CD4-positive, alpha-beta memory T cell (primary cell): ENCODE measurements around the gene CYB5B. TPM values are rescaled to one million over a fixed set of nuclear protein-coding genes. Genes with fewer than 3 reads are reported as not detected.

ENCODE experiments used
- CTCF ChIA-PET: fragments of 350-600 bp; sonication (Branson Sonifier 250); formaldehyde crosslinking; loops from one replicate; lab custom pipeline; 2021; ENCODE audit warnings: inconsistent platforms; ENCODE audit not compliant: partially characterized antibody; lab: Charles Lee
- POLR2A ChIA-PET: fragments of 350-600 bp; sonication (Branson Sonifier 250); formaldehyde crosslinking; loops from one replicate; lab custom pipeline; 2021; ENCODE audit not compliant: partially characterized antibody; lab: Charles Lee
- DNase-seq, 5 donors: peaks; one replicate each; pipeline versions ENCODE4 v3.0.0 to v3.0.0-alpha.2; 2020 to 2022; ENCODE audit warnings: mixed read lengths in 1 of 5
- H3K27ac ChIP-seq: one replicate; pipeline ENCODE4 v1.7.0; 2013; ENCODE audit warnings: low read depth, low read length
- H3K27me3 ChIP-seq: 2 replicates; pipeline ENCODE4 v1.7.0; 2013; ENCODE audit warnings: mild to moderate bottlenecking, low read length, moderate library complexity; ENCODE audit not compliant: insufficient read depth
- H3K36me3 ChIP-seq: 2 replicates; pipeline ENCODE4 v1.7.0; 2013; ENCODE audit warnings: mild to moderate bottlenecking, low read length, moderate library complexity; ENCODE audit not compliant: insufficient read depth
- H3K4me1 ChIP-seq: 2 replicates; pipeline ENCODE4 v1.7.0; 2013; ENCODE audit warnings: mild to moderate bottlenecking, low read length, moderate library complexity; ENCODE audit not compliant: insufficient read depth
- H3K4me3 ChIP-seq, 2 donors: one replicate each; pipeline ENCODE4 v1.7.0; 2013; ENCODE audit warnings: low read length in 2 of 2, mild to moderate bottlenecking in 1 of 2
- H3K9me3 ChIP-seq, 2 donors: one replicate each; pipeline ENCODE4 v1.7.0; 2013; ENCODE audit warnings: low read length in 2 of 2, control low read depth in 1 of 2; ENCODE audit not compliant: control insufficient read depth in 1 of 2
- H3K27ac Mint-ChIP-seq, 7 donors: one replicate each; pipeline ENCODE4 v1.8.0; 2020 to 2021; ENCODE audit warnings: mixed read lengths in 7 of 7, mild to moderate bottlenecking in 6 of 7, inconsistent platforms in 3 of 7, moderate library complexity in 3 of 7
- H3K27me3 Mint-ChIP-seq, 2 donors: one replicate each; pipeline ENCODE4 v1.8.0; 2020 to 2021; ENCODE audit warnings: mixed read lengths in 2 of 2
- H3K36me3 Mint-ChIP-seq, 2 donors: one replicate each; pipeline ENCODE4 v1.8.0; 2020 to 2021; ENCODE audit warnings: mixed read lengths in 2 of 2, inconsistent platforms in 1 of 2, mild to moderate bottlenecking in 1 of 2
- H3K4me1 Mint-ChIP-seq, 4 donors: one replicate each; pipeline ENCODE4 v1.8.0; 2020 to 2021; ENCODE audit warnings: mixed read lengths in 4 of 4, mild to moderate bottlenecking in 1 of 4
- H3K4me3 Mint-ChIP-seq, 8 donors: one replicate each; pipeline ENCODE4 v1.8.0; 2020 to 2021; ENCODE audit warnings: mixed read lengths in 8 of 8, mild to moderate bottlenecking in 7 of 8, moderate library complexity in 6 of 8, inconsistent platforms in 3 of 8
- H3K9me3 Mint-ChIP-seq, 8 donors: one replicate each; pipeline ENCODE4 v1.8.0; 2020 to 2021; ENCODE audit warnings: mixed read lengths in 8 of 8, mild to moderate bottlenecking in 5 of 8, inconsistent platforms in 3 of 8, moderate library complexity in 1 of 8
- intact Hi-C: fragments of 100-400 bp; cut with micrococcal nuclease; formaldehyde crosslinking; loops from one replicate; pipeline ENCODE4 v1.15.1; 2023
- polyA plus RNA-seq, 2 donors: library from polyadenylated mRNA; unstranded; fragments of 300-500 nt; fragmentation: Illumina TruSeq; gene quantifications; one replicate each; pipeline ENCODE4 v1.2.3, GENCODE V29; 2021
- total RNA-seq, 2 experiments: library from RNA; stranded (reverse); gene quantifications; one replicate each; pipeline ENCODE4 v1.2.3, GENCODE V29; 2021

The CYB5B gene
- total and polyA plus RNA-seq, 4 experiments from 2014 or later, result 59.2 to 141 (median 89.9) TPM

- peaks cover 4% of the 10 kb centered on the region for H3K36me3 ChIP-seq
- H3K4me1 Mint-ChIP-seq, result peaks cover 32 to 59% (median 49%) of the 10 kb centered on the region in 4 donors
- H3K27ac ChIP-seq, result peak overlapping the region; percentile 7
- H3K27me3 Mint-ChIP-seq, result no peaks in the 10 kb centered on the region
- no peaks in the 10 kb centered on the region for H3K9me3 Mint-ChIP-seq
- ChIA-PET CTCF (interaction anchor here (0.7 to 3.4 kb wide), 8 partner anchors 9 to 99 kb away, joined by 3 to 36 read pairs (median 4); no protein-coding TSS in a partner anchor), POLR2A (interaction anchor here (0.5 to 1.5 kb wide), 7 partner anchors 9 to 99 kb away, joined by 3 to 7 read pairs (median 4); partner anchors contain the start of genes CYB5B and TERF2)
- peak overlapping the region in 7 of 8 donors; percentile 53 to 80 (median 69) for H3K4me3 Mint-ChIP-seq
- H3K27me3 ChIP-seq, result no peaks in the 10 kb centered on the region
- peaks cover 33% of the 10 kb centered on the region for H3K4me1 ChIP-seq
- H3K36me3 Mint-ChIP-seq, result peaks cover 17 to 37% of the 10 kb centered on the region in 2 donors
- H3K4me3 ChIP-seq, result no peak overlapping the region
- H3K9me3 ChIP-seq, result no peaks in the 10 kb centered on the region
- intact Hi-C loops, result loop anchor here (1.0 kb wide), 1 partner anchor 69 kb away; no protein-coding TSS in a partner anchor
- peak overlapping the region; percentile 77 to 93 (median 85) for H3K27ac Mint-ChIP-seq
- peak in 4 of 5 donors; percentile 6 to 44 (median 16) for DNase-seq
Observed at GRCh38 chr16:69465083-69465721, 40.8 kb downstream of the CYB5B start.

DNA sequence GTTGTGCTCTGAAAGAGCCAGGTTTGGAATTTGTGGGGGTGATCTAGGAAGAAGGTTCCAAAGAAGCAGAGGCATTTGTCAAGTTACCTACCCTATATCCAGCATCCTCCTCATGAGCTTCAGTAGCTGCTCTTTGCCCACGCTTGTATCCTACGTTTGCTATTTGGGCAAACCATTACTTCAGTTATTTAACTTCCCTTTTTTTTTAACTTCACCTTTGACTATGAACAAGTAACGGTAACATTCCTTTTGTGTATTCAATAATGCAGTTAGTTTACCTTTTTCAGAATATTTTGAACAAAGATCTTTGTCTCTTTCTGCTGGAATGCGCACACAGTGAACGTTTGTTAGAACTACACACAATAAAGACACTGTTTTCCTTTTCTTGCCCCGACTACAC lies 41.5 kb downstream of the CYB5B start:
- no peak overlapping the region for H3K4me3 ChIP-seq
- ChIA-PET CTCF (interaction anchor here (3.4 kb wide), 1 partner anchor 69 kb away, joined by 36 read pairs; no protein-coding TSS in a partner anchor), POLR2A (interaction anchor here (1.0 to 1.5 kb wide), 3 partner anchors 41 to 98 kb away, joined by 3 to 4 read pairs (median 4); partner anchors contain the start of genes CYB5B and TERF2)
- Mint-ChIP-seq H3K4me3 (peak overlapping the region in 5 of 8 donors; percentile 2 to 80 (median 43)), H3K27ac (peak overlapping the region in 6 of 7 donors; percentile 77 to 93 (median 85)), H3K27me3 (no peaks in the 10 kb centered on the region), H3K4me1 (peaks cover 31 to 64% (median 54%) of the 10 kb centered on the region in 4 donors), H3K9me3 (no peaks in the 10 kb centered on the region), H3K36me3 (peaks cover 14 to 32% of the 10 kb centered on the region in 2 donors)
- H3K36me3 ChIP-seq, result peaks cover 4% of the 10 kb centered on the region
- peaks cover 39% of the 10 kb centered on the region for H3K4me1 ChIP-seq
- H3K9me3 ChIP-seq, result no peaks in the 10 kb centered on the region
- intact Hi-C loops, result loop anchor here (1.0 kb wide), 1 partner anchor 70 kb away; no protein-coding TSS in a partner anchor
- no peak for DNase-seq
- H3K27ac ChIP-seq, result no peak overlapping the region
- no peaks in the 10 kb centered on the region for H3K27me3 ChIP-seq

GRCh38 chr16:69466547-69466946 lies 42.1 kb downstream of the CYB5B start:
- Histone ChIP-seq H3K9me3 (no peaks in the 10 kb centered on the region), H3K4me3 (no peak overlapping the region), H3K27ac (peak overlapping the region; percentile 6), H3K27me3 (no peaks in the 10 kb centered on the region), H3K36me3 (peaks cover 4% of the 10 kb centered on the region), H3K4me1 (peaks cover 43% of the 10 kb centered on the region)
- ChIA-PET CTCF (interaction anchor here (2.0 kb wide), 1 partner anchor 71 kb away, joined by 7 read pairs; no protein-coding TSS in a partner anchor), POLR2A (interaction anchor here (0.6 kb wide), 1 partner anchor 10 kb away, joined by 3 read pairs; no protein-coding TSS in a partner anchor)
- no peak for DNase-seq
- Mint-ChIP-seq H3K27me3 (no peaks in the 10 kb centered on the region), H3K4me1 (peaks cover 34 to 68% (median 58%) of the 10 kb centered on the region in 4 donors), H3K36me3 (peaks cover 13 to 26% of the 10 kb centered on the region in 2 donors), H3K27ac (peak overlapping the region in 3 of 7 donors; percentile 18 to 93 (median 83)), H3K4me3 (peak overlapping the region in 3 of 8 donors; percentile 28 to 42 (median 35)), H3K9me3 (no peaks in the 10 kb centered on the region)
- intact Hi-C loops, result no loop called here

DNA sequence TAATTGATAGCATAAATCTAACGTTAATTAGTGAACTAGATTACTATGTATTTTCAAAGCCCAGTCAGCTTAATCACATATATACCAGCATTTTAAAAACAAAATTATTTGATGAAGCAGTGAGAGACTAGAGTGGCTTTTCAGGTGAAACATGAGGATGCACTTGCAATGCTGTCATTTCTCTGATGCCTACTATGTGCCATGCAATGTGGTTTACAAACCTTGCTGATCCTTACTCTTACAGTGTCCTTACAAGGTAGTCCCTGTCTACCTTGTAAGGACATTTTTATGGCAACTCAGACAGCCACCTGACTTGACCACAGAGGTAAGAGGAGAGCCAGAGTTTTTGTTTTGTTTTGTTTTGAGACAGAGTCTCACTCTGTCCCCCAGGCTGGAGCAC lies 42.7 kb downstream of the CYB5B start:
- Histone ChIP-seq H3K27me3 (no peaks in the 10 kb centered on the region), H3K4me1 (peaks cover 43% of the 10 kb centered on the region), H3K4me3 (no peak overlapping the region), H3K36me3 (peaks cover 4% of the 10 kb centered on the region), H3K27ac (peak overlapping the region; percentile 6), H3K9me3 (no peaks in the 10 kb centered on the region)
- no peaks in the 10 kb centered on the region for H3K9me3 Mint-ChIP-seq
- no peaks in the 10 kb centered on the region for H3K27me3 Mint-ChIP-seq
- H3K4me3 Mint-ChIP-seq, result no peak overlapping the region
- peaks cover 13 to 22% of the 10 kb centered on the region in 2 donors for H3K36me3 Mint-ChIP-seq
- intact Hi-C loops, result no loop called here
- CTCF ChIA-PET, result interaction anchor here (2.0 kb wide), 1 partner anchor 72 kb away, joined by 7 read pairs; no protein-coding TSS in a partner anchor
- H3K4me1 Mint-ChIP-seq, result peaks cover 34 to 68% (median 58%) of the 10 kb centered on the region in 4 donors
- POLR2A ChIA-PET, result interaction anchor here (0.6 kb wide), 1 partner anchor 9 kb away, joined by 3 read pairs; no protein-coding TSS in a partner anchor
- no peak for DNase-seq
- H3K27ac Mint-ChIP-seq, result peak overlapping the region in 2 of 7 donors; percentile 22 to 83

- no peak overlapping the region for H3K27ac ChIP-seq
- no peaks in the 10 kb centered on the region for H3K27me3 ChIP-seq
- no peaks in the 10 kb centered on the region for H3K9me3 Mint-ChIP-seq
- H3K4me3 ChIP-seq, result no peak overlapping the region
- H3K36me3 Mint-ChIP-seq, result peaks cover 8 to 16% of the 10 kb centered on the region in 2 donors
- no peaks in the 10 kb centered on the region for H3K9me3 ChIP-seq
- ChIA-PET CTCF (interaction anchor here (1.1 to 2.0 kb wide), 2 partner anchors 72 to 287 kb away, joined by 3 to 7 read pairs; partner anchors contain the start of gene NOB1), POLR2A (no interaction called here)
- no peak overlapping the region for H3K4me3 Mint-ChIP-seq
- intact Hi-C loops, result no loop called here
- no peaks in the 10 kb centered on the region for H3K27me3 Mint-ChIP-seq
- no peaks in the 10 kb centered on the region for H3K36me3 ChIP-seq
- DNase-seq, result no peak
- peaks cover 43% of the 10 kb centered on the region for H3K4me1 ChIP-seq
- peaks cover 34 to 67% (median 56%) of the 10 kb centered on the region in 4 donors for H3K4me1 Mint-ChIP-seq
- peak overlapping the region in 3 of 7 donors; percentile 22 to 59 (median 48) for H3K27ac Mint-ChIP-seq
Observed at GRCh38 chr16:69467531-69468204, 43.2 kb downstream of the CYB5B start.

GRCh38 chr16:69469807-69470561 lies 45.6 kb downstream of the CYB5B start:
- Mint-ChIP-seq H3K9me3 (no peaks in the 10 kb centered on the region), H3K27ac (peak overlapping the region in 5 of 7 donors; percentile 8 to 79 (median 67)), H3K36me3 (peaks cover 3 to 4% of the 10 kb centered on the region in 2 donors), H3K4me1 (peaks cover 20 to 49% (median 40%) of the 10 kb centered on the region in 4 donors), H3K4me3 (peak overlapping the region in 4 of 8 donors; percentile 24 to 54 (median 42)), H3K27me3 (no peaks in the 10 kb centered on the region)
- intact Hi-C loops, result no loop called here
- Histone ChIP-seq H3K4me3 (no peak overlapping the region), H3K9me3 (no peaks in the 10 kb centered on the region), H3K27me3 (no peaks in the 10 kb centered on the region), H3K4me1 (peaks cover 28% of the 10 kb centered on the region), H3K36me3 (no peaks in the 10 kb centered on the region), H3K27ac (no peak overlapping the region)
- no peak for DNase-seq
- POLR2A ChIA-PET, result no interaction called here
- CTCF ChIA-PET, result interaction anchor here (1.0 kb wide), 1 partner anchor 11 kb away, joined by 3 read pairs; no protein-coding TSS in a partner anchor
